ENCODE data around the gene DNAJC3.
"Not testable (repeated sequence)": the region's sequence is repeated elsewhere in the genome, so short reads cannot be mapped to it uniquely, and the experiment has no call there.

Gene DNAJC3

GRCh38 chr13:95722241-95722640 lies 45.3 kb downstream of the DNAJC3 start:
- peaks cover 11% of the 10 kb centered on the region for H3K36me3 ChIP-seq (ENCODE audit: insufficient read depth, low read length)
- H3K4me2 ChIP-seq (ENCODE audit: low read length): no peak overlapping the region
- H3K4me3 ChIP-seq (ENCODE audit: low read length): no peak overlapping the region
- no peak overlapping the region for H3K9ac ChIP-seq (ENCODE audit: low read depth, low read length)
- no peaks in the 10 kb centered on the region for H3K27me3 ChIP-seq (ENCODE audit: control insufficient read depth, insufficient read depth, low read length)
- peaks cover 6% of the 10 kb centered on the region for H3K4me1 ChIP-seq (ENCODE audit: control insufficient read depth, insufficient read depth, low read length)
- no peaks in the 10 kb centered on the region for H3K9me3 ChIP-seq (replicated peaks; ENCODE audit: low read length)

- Histone ChIP-seq H3K9ac (ENCODE audit: low read depth, low read length) (no peak overlapping the region), H3K4me3 (ENCODE audit: low read length) (no peak overlapping the region), H3K4me2 (ENCODE audit: low read length) (no peak overlapping the region), H3K27me3 (ENCODE audit: control insufficient read depth, insufficient read depth, low read length) (no peaks in the 10 kb centered on the region), H3K36me3 (ENCODE audit: insufficient read depth, low read length) (peaks cover 11% of the 10 kb centered on the region), H3K4me1 (ENCODE audit: control insufficient read depth, insufficient read depth, low read length) (peaks cover 6% of the 10 kb centered on the region), H3K9me3 (replicated peaks; ENCODE audit: low read length) (no peaks in the 10 kb centered on the region)
Measured at GRCh38 chr13:95723438-95723837, 46.5 kb downstream of the DNAJC3 start.

GRCh38 chr13:95724252-95724651 lies 47.3 kb downstream of the DNAJC3 start:
- H3K4me2 ChIP-seq (ENCODE audit: low read length): no peak overlapping the region
- H3K27me3 ChIP-seq (ENCODE audit: control insufficient read depth, insufficient read depth, low read length): no peaks in the 10 kb centered on the region
- H3K4me1 ChIP-seq (ENCODE audit: control insufficient read depth, insufficient read depth, low read length): peaks cover 6% of the 10 kb centered on the region
- H3K9me3 ChIP-seq (replicated peaks; ENCODE audit: low read length): no peaks in the 10 kb centered on the region
- peaks cover 11% of the 10 kb centered on the region for H3K36me3 ChIP-seq (ENCODE audit: insufficient read depth, low read length)
- no peak overlapping the region for H3K9ac ChIP-seq (ENCODE audit: low read depth, low read length)
- H3K4me3 ChIP-seq (ENCODE audit: low read length): no peak overlapping the region

GRCh38 chr13:95726876-95727275 lies 49.9 kb downstream of the DNAJC3 start:
- Histone ChIP-seq H3K4me1 (ENCODE audit: control insufficient read depth, insufficient read depth, low read length) (peaks cover 6% of the 10 kb centered on the region), H3K4me3 (ENCODE audit: low read length) (no peak overlapping the region), H3K36me3 (ENCODE audit: insufficient read depth, low read length) (peaks cover 11% of the 10 kb centered on the region), H3K9ac (ENCODE audit: low read depth, low read length) (no peak overlapping the region), H3K9me3 (replicated peaks; ENCODE audit: low read length) (no peaks in the 10 kb centered on the region), H3K27me3 (ENCODE audit: control insufficient read depth, insufficient read depth, low read length) (no peaks in the 10 kb centered on the region), H3K4me2 (ENCODE audit: low read length) (no peak overlapping the region)

DNA sequence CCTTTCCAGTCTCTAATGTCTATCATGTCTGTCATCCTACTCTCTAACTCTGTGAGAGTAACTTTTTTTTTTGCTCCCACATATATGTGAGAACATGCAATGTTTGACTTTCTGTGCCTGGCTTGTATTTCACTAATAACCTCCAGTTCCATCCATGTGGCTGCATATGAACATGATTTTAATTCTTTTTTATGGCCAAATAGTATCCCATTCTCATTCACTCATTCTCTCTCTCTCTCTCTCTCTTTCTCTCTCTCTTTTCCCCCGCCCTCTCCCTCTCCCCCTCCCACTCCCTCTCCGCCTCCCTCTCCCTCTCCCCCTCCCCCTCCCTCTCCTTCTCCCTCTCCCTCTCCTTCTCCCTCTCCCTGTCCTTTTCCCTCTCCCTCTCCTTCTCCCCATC lies 52.0 kb downstream of the DNAJC3 start:
- no peak overlapping the region for H3K4me2 ChIP-seq (ENCODE audit: low read length)
- no peaks in the 10 kb centered on the region for H3K9me3 ChIP-seq (replicated peaks; ENCODE audit: low read length)
- H3K9ac ChIP-seq (ENCODE audit: low read depth, low read length): no peak overlapping the region
- H3K4me1 ChIP-seq (ENCODE audit: control insufficient read depth, insufficient read depth, low read length): no peaks in the 10 kb centered on the region
- no peak overlapping the region for H3K4me3 ChIP-seq (ENCODE audit: low read length)
- H3K27me3 ChIP-seq (ENCODE audit: control insufficient read depth, insufficient read depth, low read length): no peaks in the 10 kb centered on the region
- peaks cover 3% of the 10 kb centered on the region for H3K36me3 ChIP-seq (ENCODE audit: insufficient read depth, low read length)

DNA sequence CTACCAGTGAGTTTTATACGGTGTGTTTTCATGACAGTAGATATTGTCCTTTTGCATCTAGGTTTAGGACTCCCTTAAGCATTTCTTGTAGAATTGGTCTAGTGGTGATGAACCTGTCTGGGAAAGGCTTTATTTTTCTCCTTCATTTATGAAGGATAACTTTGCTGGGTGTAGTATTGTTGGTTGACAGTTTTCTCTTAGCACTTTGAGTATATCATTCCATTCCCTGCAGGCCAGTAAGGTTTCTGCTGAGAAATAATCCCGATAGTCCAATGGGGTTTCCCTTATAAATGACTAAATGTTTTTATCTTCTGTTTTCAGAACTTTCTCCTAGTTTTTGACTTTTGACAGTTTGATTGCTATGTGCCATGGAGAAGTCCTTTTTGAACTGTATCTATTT lies 57.2 kb downstream of the DNAJC3 start:
- H3K27me3 ChIP-seq (ENCODE audit: control insufficient read depth, insufficient read depth, low read length): no peaks in the 10 kb centered on the region
- H3K9ac ChIP-seq (ENCODE audit: low read depth, low read length): no peak overlapping the region
- H3K4me1 ChIP-seq (ENCODE audit: control insufficient read depth, insufficient read depth, low read length): no peaks in the 10 kb centered on the region
- no peaks in the 10 kb centered on the region for H3K9me3 ChIP-seq (replicated peaks; ENCODE audit: low read length)
- no peak overlapping the region for H3K4me3 ChIP-seq (ENCODE audit: low read length)
- no peak overlapping the region for H3K4me2 ChIP-seq (ENCODE audit: low read length)
- H3K36me3 ChIP-seq (ENCODE audit: insufficient read depth, low read length): no peaks in the 10 kb centered on the region

DNA sequence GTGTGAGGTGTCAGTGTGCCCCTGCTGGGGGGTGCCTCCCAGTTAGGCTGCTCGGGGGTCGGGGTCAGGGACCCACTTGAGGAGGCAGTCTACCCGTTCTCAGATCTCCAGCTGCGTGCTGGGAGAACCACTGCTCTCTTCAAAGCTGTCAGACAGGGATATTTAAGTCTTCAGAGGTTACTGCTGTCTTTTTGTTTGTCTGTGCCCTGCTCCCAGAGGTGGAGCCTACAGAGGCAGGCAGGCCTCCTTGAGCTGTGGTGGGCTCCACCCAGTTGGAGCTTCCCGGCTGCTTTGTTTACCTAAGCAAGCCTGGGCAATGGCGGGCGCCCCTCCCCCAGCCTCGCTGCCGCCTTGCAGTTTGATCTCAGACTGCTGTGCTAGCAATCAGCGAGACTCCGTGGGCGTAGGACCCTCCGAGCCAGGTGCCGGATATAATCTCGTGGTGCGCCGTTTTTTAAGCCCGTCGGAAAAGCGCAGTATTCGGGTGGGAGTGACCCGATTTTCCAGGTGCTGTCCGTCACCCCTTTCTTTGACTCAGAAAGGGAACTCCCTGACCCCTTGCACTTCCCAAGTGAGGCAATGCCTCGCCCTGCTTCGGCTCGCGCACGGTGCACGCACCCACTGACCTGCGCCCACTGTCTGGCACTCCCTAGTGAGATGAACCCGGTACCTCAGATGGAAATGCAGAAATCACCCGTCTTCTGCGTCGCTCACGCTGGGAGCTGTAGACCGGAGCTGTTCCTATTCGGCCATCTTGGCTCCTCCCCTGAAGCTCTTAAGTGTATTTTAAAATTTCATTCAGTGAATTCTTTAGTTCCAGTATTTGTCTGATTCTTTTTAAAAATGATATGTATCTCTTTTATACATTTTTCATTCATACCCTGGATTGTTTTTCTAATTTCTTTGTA lies 63.4 kb downstream of the DNAJC3 start:
- H3K9ac ChIP-seq (ENCODE audit: low read depth, low read length); H3K4me3 ChIP-seq (ENCODE audit: low read length); H3K9me3 ChIP-seq (replicated peaks; ENCODE audit: low read length); H3K4me1 ChIP-seq (ENCODE audit: control insufficient read depth, insufficient read depth, low read length); H3K4me2 ChIP-seq (ENCODE audit: low read length); H3K36me3 ChIP-seq (ENCODE audit: insufficient read depth, low read length); H3K27me3 ChIP-seq (ENCODE audit: control insufficient read depth, insufficient read depth, low read length): not testable (repeated sequence)

GRCh38 chr13:95740979-95741320 lies 64.0 kb downstream of the DNAJC3 start:
- H3K9me3 ChIP-seq (replicated peaks; ENCODE audit: low read length): no peaks in the 10 kb centered on the region
- peaks cover 4% of the 10 kb centered on the region for H3K36me3 ChIP-seq (ENCODE audit: insufficient read depth, low read length)
- peaks cover 7% of the 10 kb centered on the region for H3K4me1 ChIP-seq (ENCODE audit: control insufficient read depth, insufficient read depth, low read length)
- no peak overlapping the region for H3K9ac ChIP-seq (ENCODE audit: low read depth, low read length)
- no peaks in the 10 kb centered on the region for H3K27me3 ChIP-seq (ENCODE audit: control insufficient read depth, insufficient read depth, low read length)
- H3K4me3 ChIP-seq (ENCODE audit: low read length): no peak overlapping the region
- H3K4me2 ChIP-seq (ENCODE audit: low read length): no peak overlapping the region

GRCh38 chr13:95741584-95742563 lies 64.9 kb downstream of the DNAJC3 start:
- Histone ChIP-seq H3K4me1 (ENCODE audit: control insufficient read depth, insufficient read depth, low read length) (peaks cover 7% of the 10 kb centered on the region), H3K27me3 (ENCODE audit: control insufficient read depth, insufficient read depth, low read length) (no peaks in the 10 kb centered on the region), H3K4me3 (ENCODE audit: low read length) (no peak overlapping the region), H3K9ac (ENCODE audit: low read depth, low read length) (no peak overlapping the region), H3K9me3 (replicated peaks; ENCODE audit: low read length) (no peaks in the 10 kb centered on the region), H3K36me3 (ENCODE audit: insufficient read depth, low read length) (peaks cover 4% of the 10 kb centered on the region), H3K4me2 (ENCODE audit: low read length) (no peak overlapping the region)

- peaks cover 4% of the 10 kb centered on the region for H3K36me3 ChIP-seq (ENCODE audit: insufficient read depth, low read length)
- H3K4me2 ChIP-seq (ENCODE audit: low read length): no peak overlapping the region
- H3K4me1 ChIP-seq (ENCODE audit: control insufficient read depth, insufficient read depth, low read length): peaks cover 7% of the 10 kb centered on the region
- H3K9me3 ChIP-seq (replicated peaks; ENCODE audit: low read length): no peaks in the 10 kb centered on the region
- H3K27me3 ChIP-seq (ENCODE audit: control insufficient read depth, insufficient read depth, low read length): no peaks in the 10 kb centered on the region
- no peak overlapping the region for H3K9ac ChIP-seq (ENCODE audit: low read depth, low read length)
- no peak overlapping the region for H3K4me3 ChIP-seq (ENCODE audit: low read length)
Measured at GRCh38 chr13:95743192-95743591, 66.3 kb downstream of the DNAJC3 start.

- Histone ChIP-seq H3K9me3 (replicated peaks; ENCODE audit: low read length) (no peaks in the 10 kb centered on the region), H3K4me3 (ENCODE audit: low read length) (no peak overlapping the region), H3K9ac (ENCODE audit: low read depth, low read length) (no peak overlapping the region), H3K4me2 (ENCODE audit: low read length) (no peak overlapping the region), H3K36me3 (ENCODE audit: insufficient read depth, low read length) (peaks cover 4% of the 10 kb centered on the region), H3K27me3 (ENCODE audit: control insufficient read depth, insufficient read depth, low read length) (no peaks in the 10 kb centered on the region), H3K4me1 (ENCODE audit: control insufficient read depth, insufficient read depth, low read length) (peaks cover 7% of the 10 kb centered on the region)
Measured at GRCh38 chr13:95745289-95745688, 68.3 kb downstream of the DNAJC3 start.
